ENCODE data around the gene CEP112.

The CEP112 gene

GRCh38 chr17:65637786-65638185, 554.1 kb downstream of the CEP112 start:
- TF ChIP-seq CTCF (IDR thresholded peaks at IDR 0.05; ENCODE audit: borderline replicate concordance, insufficient read depth, low read depth, low read length), result no peak
- H3K4me3 ChIP-seq (ENCODE audit: low read depth, low read length), result no peak overlapping the region

- TF ChIP-seq CTCF (IDR thresholded peaks at IDR 0.05; ENCODE audit: borderline replicate concordance, insufficient read depth, low read depth, low read length), result no peak
Observed at GRCh38 chr17:65634533-65634932, 557.4 kb downstream of the CEP112 start.

DNA sequence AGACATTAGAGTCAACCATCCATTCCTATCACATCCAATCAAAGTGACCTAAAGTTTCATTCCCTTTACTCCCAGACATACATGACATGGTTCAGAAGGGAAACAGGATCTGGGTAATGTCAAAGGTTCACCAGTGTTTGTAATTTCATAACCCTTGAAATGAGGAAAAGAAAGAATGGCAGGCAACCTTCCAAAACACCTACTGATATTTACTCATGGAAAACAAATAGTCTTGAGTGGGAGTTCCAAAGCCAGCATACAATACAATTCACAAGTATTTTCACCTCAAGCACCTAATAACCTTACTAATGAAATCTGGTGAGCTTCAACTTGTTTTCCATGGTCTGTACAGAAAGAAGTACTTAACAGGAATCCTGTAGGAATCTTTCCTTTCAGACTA, 557.9 kb downstream of the CEP112 start:
- H3K4me3 ChIP-seq (ENCODE audit: low read depth, low read length), result no peak overlapping the region
- no peak for TF ChIP-seq CTCF (IDR thresholded peaks at IDR 0.05; ENCODE audit: borderline replicate concordance, insufficient read depth, low read depth, low read length)

More at GRCh38 chr17:65634533-65634932, 557.4 kb downstream of the CEP112 start:
- no peak overlapping the region for H3K4me3 ChIP-seq (ENCODE audit: low read depth, low read length)

DNA sequence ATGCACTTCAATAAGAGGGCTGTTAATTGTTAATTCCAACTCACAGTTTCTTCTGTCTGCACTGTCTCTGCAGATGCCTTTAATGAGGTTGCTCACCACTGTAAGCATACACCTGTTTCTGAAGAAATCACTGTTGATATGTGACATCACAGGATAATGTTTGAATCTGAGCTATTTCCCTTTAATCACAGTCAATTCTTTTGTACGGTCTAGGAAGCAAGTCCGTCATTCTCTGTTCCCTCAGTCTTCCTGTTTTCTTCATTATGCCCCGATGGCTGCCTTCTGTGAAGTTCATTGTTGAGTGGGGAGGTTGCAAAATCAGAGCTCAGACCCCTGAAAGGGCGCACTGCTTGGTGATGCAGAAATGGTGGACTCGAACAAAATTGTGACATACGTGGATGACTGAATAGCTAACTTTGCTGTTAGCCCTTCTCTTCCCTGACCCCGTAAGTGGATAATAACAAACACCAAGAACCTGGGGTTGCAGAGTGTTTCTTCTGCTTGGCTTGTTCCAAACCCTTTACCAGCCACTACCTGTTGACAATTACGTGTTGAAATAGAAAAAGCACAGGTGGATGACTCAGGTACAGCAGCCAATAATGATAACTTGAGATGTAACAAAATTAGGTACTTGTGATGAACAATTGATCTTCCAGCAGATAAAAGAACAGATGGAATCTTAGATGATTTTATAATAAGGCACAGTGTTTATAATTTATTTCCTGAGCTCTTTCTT, 558.6 kb downstream of the CEP112 start:
- no peak for TF ChIP-seq CTCF (IDR thresholded peaks at IDR 0.05; ENCODE audit: borderline replicate concordance, insufficient read depth, low read depth, low read length)
- H3K4me3 ChIP-seq (ENCODE audit: low read depth, low read length), result no peak overlapping the region

- H3K4me3 ChIP-seq (ENCODE audit: low read depth, low read length), result no peak overlapping the region
- no peak for TF ChIP-seq CTCF (IDR thresholded peaks at IDR 0.05; ENCODE audit: borderline replicate concordance, insufficient read depth, low read depth, low read length)
Observed at GRCh38 chr17:65630502-65630901, 561.4 kb downstream of the CEP112 start.

DNA sequence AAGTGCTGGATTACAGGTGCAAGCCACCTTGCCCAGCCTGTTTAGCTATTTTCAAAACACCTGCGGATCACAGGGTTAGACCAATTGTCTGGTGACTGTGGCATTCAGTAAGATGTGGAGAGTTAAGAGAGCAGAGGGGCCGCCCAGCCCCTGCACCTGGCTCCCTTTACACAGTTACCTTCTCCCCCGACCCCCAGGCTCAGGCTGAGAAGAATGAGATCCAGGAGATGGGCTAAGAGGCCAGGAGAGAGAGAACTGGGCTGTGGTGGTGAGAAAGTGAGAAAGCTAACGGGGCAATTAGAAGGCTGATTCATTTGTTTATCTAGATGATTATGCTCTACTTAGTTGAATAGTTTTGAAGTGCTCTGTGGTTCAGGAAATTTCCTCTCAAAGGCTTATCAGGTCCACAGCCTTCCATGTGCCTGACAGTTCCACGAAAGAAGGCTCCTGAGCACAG, 562.7 kb downstream of the CEP112 start:
- H3K4me3 ChIP-seq (ENCODE audit: low read depth, low read length), result no peak overlapping the region
- TF ChIP-seq CTCF (IDR thresholded peaks at IDR 0.05; ENCODE audit: borderline replicate concordance, insufficient read depth, low read depth, low read length), result no peak

DNA sequence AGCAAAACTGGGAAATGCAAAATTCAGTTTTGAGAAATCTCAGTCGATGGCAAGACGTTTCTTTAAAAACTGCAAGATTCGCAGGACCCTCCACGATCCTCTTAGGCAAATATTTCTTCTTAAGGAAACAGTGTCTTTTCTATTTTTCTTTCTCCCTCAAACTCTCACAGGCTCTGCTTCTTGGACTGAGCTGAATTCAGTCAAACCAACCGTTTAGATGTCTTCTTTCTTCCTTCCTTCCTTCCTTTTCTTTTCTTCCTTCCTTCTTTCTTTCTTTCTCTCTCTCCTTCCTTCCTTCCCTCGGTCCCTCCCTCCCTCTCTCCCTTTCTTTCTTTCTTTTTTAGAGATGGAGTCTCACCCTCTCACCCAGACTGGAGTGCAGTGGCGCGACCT, 563.3 kb downstream of the CEP112 start:
- no peak for TF ChIP-seq CTCF (IDR thresholded peaks at IDR 0.05; ENCODE audit: borderline replicate concordance, insufficient read depth, low read depth, low read length)
- H3K4me3 ChIP-seq (ENCODE audit: low read depth, low read length), result no peak overlapping the region
